ENCODE measurements around the gene SLC25A27.
A peak's percentile ranks its signal among the peaks of the same experiment; 100 is the strongest.

Gene SLC25A27, protein sequence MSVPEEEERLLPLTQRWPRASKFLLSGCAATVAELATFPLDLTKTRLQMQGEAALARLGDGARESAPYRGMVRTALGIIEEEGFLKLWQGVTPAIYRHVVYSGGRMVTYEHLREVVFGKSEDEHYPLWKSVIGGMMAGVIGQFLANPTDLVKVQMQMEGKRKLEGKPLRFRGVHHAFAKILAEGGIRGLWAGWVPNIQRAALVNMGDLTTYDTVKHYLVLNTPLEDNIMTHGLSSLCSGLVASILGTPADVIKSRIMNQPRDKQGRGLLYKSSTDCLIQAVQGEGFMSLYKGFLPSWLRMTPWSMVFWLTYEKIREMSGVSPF

DNA sequence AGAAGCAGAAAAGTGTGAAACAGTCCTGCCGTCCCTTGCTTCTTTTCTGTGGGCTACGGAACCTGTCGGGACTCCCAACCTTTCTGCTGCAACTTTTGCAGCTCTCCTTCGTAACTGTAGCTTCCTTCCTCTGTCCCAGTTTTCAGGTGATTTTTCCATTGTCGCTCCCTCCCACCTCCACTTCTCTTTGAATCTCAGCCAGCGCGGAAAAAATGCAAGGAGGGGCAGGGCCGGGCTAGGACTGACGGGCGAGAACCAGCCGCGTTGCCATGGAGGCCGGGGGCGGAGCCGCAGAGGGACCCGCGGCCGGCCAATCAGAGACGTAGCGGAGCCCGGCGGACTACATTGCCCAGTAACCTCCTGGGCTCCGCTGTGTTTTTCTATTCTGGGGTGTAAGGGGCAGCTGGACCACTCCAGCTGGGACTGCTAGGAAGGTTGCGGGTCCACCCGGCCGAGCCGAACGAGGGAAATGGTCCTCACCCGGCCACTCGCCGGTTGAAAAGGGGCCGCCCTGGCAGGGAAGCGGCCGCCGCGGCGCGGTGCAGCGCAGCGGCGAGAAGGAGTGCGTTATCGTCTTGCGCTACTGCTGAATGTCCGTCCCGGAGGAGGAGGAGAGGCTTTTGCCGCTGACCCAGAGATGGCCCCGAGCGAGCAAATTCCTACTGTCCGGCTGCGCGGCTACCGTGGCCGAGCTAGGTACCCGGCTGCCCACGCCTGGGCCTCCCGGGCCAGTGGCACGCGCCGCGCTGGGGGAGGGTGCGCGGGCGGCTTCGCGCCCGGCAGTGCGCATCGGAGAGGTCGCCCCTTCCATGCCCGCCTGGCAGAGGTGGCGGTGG lies at the start of gene SLC25A27, which contains the start of gene CYP39A1:
TSS of gene SLC25A27 (plus strand) at position 373 of the 836 bp plus-strand sequence. CDS start at position 591, 218 bp downstream.
TSS of gene CYP39A1 (minus strand) at position 216 of the 836 bp plus-strand sequence. CDS start 236 bp downstream, outside the sequence.
- H3K9ac ChIP-seq (ENCODE audit: low read depth in 1 of 2, low read length in 2 of 2) = peak within 1 kb of the TSS; percentile 63 to 78
- peaks cover 9 to 10% of the 10 kb centered on the region in 2 donors for H3K4me1 ChIP-seq (ENCODE audit: control insufficient read depth in 1 of 2, insufficient read depth in 2 of 2, low read length in 2 of 2)
- peak within 1 kb of the TSS; percentile 58 for H3K27ac ChIP-seq (ENCODE audit: low read depth, low read length)
- no peaks in the 10 kb centered on the region for H3K9me3 ChIP-seq (ENCODE audit: control insufficient read depth in 1 of 2, low read length in 2 of 2)
- no peaks in the 10 kb centered on the region for H3K36me3 ChIP-seq (ENCODE audit: control insufficient read depth in 1 of 2, insufficient read depth in 2 of 2, low read length in 2 of 2)
- H3K27me3 ChIP-seq (ENCODE audit: control insufficient read depth in 1 of 2, insufficient read depth in 2 of 2, low read length in 2 of 2) = peaks cover 4 to 7% of the 10 kb centered on the region in 2 donors
- H3K4me3 ChIP-seq (ENCODE audit: low read depth in 1 of 2, low read length in 2 of 2) = peak within 1 kb of the TSS; percentile 86 to 87

DNA sequence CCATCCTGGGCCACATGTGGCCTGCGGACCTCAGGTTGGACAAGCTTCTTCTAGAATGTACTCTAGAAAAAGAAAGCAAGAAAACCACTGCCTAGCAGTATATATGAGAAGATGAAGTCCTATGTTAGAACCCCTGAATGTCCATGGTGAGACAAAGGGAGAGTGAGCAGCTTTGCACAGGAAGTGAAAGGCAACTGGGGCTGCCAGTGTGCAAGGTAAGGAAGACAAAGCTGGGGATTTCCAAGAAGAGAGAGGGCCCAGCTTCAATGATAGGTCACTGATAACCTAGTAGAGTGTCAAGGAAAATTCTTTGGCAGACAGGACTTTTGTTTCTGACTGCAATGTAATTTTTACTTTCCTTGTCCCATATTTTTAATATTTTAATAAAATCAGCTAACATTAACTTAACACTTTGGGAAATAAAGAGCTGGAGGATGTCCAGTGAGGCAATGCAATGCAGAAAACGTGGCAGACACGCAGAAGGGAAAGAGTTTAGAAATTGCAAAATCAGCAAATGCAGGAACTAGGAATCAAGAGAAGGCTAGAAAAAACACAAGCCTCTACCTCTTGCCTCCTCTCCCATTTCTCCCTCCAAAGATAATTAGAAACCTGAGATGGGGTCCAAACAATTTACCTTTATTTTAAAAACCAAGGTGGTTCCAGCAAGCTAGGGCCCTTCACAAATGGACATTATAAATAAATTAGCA lies 47.5 kb upstream of the SLC25A27 start:
- no peaks in the 10 kb centered on the region for H3K36me3 ChIP-seq (ENCODE audit: control insufficient read depth in 1 of 2, insufficient read depth in 2 of 2, low read length in 2 of 2)
- no peak overlapping the region for H3K27ac ChIP-seq (ENCODE audit: low read depth, low read length)
- no peak overlapping the region for H3K4me3 ChIP-seq (ENCODE audit: low read depth in 1 of 2, low read length in 2 of 2)
- H3K9ac ChIP-seq (ENCODE audit: low read depth in 1 of 2, low read length in 2 of 2) = no peak overlapping the region
- H3K9me3 ChIP-seq (ENCODE audit: control insufficient read depth in 1 of 2, low read length in 2 of 2) = no peaks in the 10 kb centered on the region
- no peaks in the 10 kb centered on the region for H3K27me3 ChIP-seq (ENCODE audit: control insufficient read depth in 1 of 2, insufficient read depth in 2 of 2, low read length in 2 of 2)
- H3K4me1 ChIP-seq (ENCODE audit: control insufficient read depth in 1 of 2, insufficient read depth in 2 of 2, low read length in 2 of 2) = no peaks in the 10 kb centered on the region

DNA sequence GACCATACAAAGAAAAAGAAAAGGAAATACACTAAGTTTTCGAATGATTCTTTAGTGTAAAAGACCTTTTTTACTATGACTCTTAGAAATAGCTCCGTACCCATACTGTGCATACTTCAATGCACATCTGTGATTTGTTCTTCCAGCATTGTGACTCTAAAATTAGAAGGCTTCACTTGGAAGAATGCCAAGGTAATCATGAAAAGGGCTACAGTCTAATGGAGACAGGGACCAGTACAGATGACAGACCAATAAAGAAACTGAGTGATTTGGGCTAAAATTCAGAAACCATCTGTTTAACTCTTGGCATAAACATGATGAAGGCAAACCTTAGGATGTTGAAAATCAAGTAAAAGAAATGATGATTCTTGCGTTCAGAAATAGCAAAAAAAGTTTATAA lies 46.4 kb upstream of the SLC25A27 start:
- Histone ChIP-seq H3K4me1 (ENCODE audit: control insufficient read depth in 1 of 2, insufficient read depth in 2 of 2, low read length in 2 of 2) (no peaks in the 10 kb centered on the region), H3K36me3 (ENCODE audit: control insufficient read depth in 1 of 2, insufficient read depth in 2 of 2, low read length in 2 of 2) (no peaks in the 10 kb centered on the region), H3K27ac (ENCODE audit: low read depth, low read length) (no peak overlapping the region), H3K4me3 (ENCODE audit: low read depth in 1 of 2, low read length in 2 of 2) (no peak overlapping the region), H3K27me3 (ENCODE audit: control insufficient read depth in 1 of 2, insufficient read depth in 2 of 2, low read length in 2 of 2) (no peaks in the 10 kb centered on the region), H3K9ac (ENCODE audit: low read depth in 1 of 2, low read length in 2 of 2) (no peak overlapping the region), H3K9me3 (ENCODE audit: control insufficient read depth in 1 of 2, low read length in 2 of 2) (no peaks in the 10 kb centered on the region)

DNA sequence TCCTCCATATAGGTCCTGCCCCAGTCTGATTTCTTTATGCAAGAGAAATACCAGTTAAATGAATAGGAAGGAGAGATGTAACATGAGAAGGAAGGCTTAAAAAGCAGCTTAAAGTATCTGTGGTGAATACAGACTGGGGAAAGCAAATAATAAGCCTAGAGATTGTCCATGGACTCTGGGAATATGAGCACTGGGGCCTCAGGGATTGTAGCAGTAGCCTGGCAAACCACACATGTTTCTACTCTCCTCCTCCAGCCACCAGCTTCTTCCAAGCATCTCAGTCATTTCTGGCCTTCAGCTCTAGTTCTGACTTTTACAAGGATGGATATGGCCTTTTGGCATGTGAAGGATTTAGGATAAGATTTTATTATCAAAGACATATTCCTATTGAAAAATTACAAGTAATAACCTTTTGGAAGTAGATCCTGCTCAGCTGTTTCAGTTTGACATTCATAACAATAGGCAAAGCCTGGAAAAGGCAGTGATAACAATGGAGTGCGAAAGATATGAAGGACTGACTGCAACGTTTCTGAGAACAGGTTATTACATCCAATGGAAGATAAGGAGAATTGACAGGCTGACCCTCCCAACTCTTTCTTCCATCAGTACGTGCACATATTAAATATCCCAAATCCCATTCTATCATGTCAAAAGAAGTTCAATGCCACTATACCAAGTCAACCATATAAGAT lies 41.8 kb upstream of the SLC25A27 start:
- Histone ChIP-seq H3K27me3 (ENCODE audit: control insufficient read depth in 1 of 2, insufficient read depth in 2 of 2, low read length in 2 of 2) (no peaks in the 10 kb centered on the region), H3K4me3 (ENCODE audit: low read depth in 1 of 2, low read length in 2 of 2) (no peak overlapping the region), H3K9me3 (ENCODE audit: control insufficient read depth in 1 of 2, low read length in 2 of 2) (no peaks in the 10 kb centered on the region), H3K27ac (ENCODE audit: low read depth, low read length) (no peak overlapping the region), H3K36me3 (ENCODE audit: control insufficient read depth in 1 of 2, insufficient read depth in 2 of 2, low read length in 2 of 2) (no peaks in the 10 kb centered on the region), H3K9ac (ENCODE audit: low read depth in 1 of 2, low read length in 2 of 2) (no peak overlapping the region), H3K4me1 (ENCODE audit: control insufficient read depth in 1 of 2, insufficient read depth in 2 of 2, low read length in 2 of 2) (no peaks in the 10 kb centered on the region)

DNA sequence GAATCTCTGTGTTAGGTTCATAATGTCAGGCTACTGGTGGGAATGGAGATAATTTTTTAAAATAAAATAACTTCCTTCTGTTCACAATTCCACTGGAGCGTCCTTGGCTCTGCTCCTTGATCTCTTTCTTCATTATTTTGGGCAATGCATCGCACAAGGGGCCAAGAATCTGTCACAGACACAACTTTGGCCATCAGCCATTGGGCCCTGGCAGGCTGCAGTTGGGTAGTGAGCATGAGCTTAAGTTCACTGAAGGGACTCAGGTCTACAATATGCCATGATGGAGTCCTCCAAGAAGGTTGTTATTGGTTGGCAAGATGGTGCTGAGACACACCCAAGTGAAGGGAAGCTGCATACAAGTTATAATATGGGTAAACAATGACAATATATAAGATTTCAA lies 40.1 kb upstream of the SLC25A27 start:
- Histone ChIP-seq H3K36me3 (ENCODE audit: control insufficient read depth in 1 of 2, insufficient read depth in 2 of 2, low read length in 2 of 2) (no peaks in the 10 kb centered on the region), H3K9me3 (ENCODE audit: control insufficient read depth in 1 of 2, low read length in 2 of 2) (no peaks in the 10 kb centered on the region), H3K27ac (ENCODE audit: low read depth, low read length) (no peak overlapping the region), H3K4me3 (ENCODE audit: low read depth in 1 of 2, low read length in 2 of 2) (no peak overlapping the region), H3K9ac (ENCODE audit: low read depth in 1 of 2, low read length in 2 of 2) (no peak overlapping the region), H3K4me1 (ENCODE audit: control insufficient read depth in 1 of 2, insufficient read depth in 2 of 2, low read length in 2 of 2) (no peaks in the 10 kb centered on the region), H3K27me3 (ENCODE audit: control insufficient read depth in 1 of 2, insufficient read depth in 2 of 2, low read length in 2 of 2) (no peaks in the 10 kb centered on the region)

DNA sequence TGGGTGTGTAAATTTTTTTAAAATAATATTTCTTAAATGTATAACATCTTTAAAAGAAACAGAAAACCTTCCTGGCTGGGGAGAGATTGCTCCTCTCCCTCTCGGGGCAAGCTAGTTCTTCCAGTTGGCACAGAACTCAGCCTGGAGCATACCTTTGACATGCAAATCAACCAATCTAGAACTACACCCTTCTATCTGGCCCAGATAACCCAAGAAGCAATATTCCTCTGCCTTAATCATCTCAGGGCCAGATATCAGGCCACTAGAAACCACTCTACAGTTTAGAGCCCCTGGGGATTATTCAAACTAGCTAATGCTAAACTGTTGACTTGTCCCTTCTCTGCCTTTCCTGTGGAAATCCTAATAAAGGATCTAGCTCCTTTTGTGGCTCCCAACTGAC lies 34.0 kb upstream of the SLC25A27 start:
- no peak overlapping the region for H3K4me3 ChIP-seq (ENCODE audit: low read depth in 1 of 2, low read length in 2 of 2)
- H3K9ac ChIP-seq (ENCODE audit: low read depth in 1 of 2, low read length in 2 of 2) = no peak overlapping the region
- H3K27me3 ChIP-seq (ENCODE audit: control insufficient read depth in 1 of 2, insufficient read depth in 2 of 2, low read length in 2 of 2) = no peaks in the 10 kb centered on the region
- H3K36me3 ChIP-seq (ENCODE audit: control insufficient read depth in 1 of 2, insufficient read depth in 2 of 2, low read length in 2 of 2) = no peaks in the 10 kb centered on the region
- no peaks in the 10 kb centered on the region for H3K4me1 ChIP-seq (ENCODE audit: control insufficient read depth in 1 of 2, insufficient read depth in 2 of 2, low read length in 2 of 2)
- H3K9me3 ChIP-seq (ENCODE audit: control insufficient read depth in 1 of 2, low read length in 2 of 2) = no peaks in the 10 kb centered on the region
- H3K27ac ChIP-seq (ENCODE audit: low read depth, low read length) = no peak overlapping the region

DNA sequence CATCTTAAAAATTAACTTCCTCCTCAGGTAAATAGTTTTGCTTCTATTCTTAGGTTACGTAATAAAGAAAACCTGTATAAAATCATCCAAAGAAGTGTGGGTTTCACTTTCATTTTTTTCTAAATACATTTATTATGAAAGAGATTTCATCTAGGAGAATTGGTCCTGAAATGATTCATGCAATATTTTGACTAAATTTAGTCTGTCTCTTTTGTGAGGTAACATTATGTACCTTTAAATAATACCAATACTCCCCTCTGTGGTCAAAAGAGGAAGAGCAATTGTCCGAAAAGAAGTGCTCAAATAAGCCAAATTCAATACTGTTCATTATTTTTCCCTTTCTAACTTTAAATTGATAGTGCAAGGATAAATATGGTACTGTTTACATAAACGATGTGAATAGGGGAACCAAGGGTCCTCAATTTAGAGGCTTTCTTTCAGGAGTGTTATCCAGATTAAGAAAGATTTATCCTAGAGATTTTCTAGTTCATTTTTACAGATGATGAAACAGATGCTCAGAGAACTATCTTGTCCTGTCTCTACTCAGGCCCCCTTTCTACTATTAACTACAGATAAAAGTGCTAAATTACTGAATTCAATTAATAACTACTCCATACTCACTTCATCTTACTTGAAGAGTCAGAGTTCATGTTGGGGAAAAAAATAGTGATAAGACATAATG lies 26.4 kb upstream of the SLC25A27 start:
- no peak overlapping the region for H3K9ac ChIP-seq (ENCODE audit: low read depth in 1 of 2, low read length in 2 of 2)
- H3K27me3 ChIP-seq (ENCODE audit: control insufficient read depth in 1 of 2, insufficient read depth in 2 of 2, low read length in 2 of 2) = no peaks in the 10 kb centered on the region
- no peak overlapping the region for H3K4me3 ChIP-seq (ENCODE audit: low read depth in 1 of 2, low read length in 2 of 2)
- H3K36me3 ChIP-seq (ENCODE audit: control insufficient read depth in 1 of 2, insufficient read depth in 2 of 2, low read length in 2 of 2) = no peaks in the 10 kb centered on the region
- H3K9me3 ChIP-seq (ENCODE audit: control insufficient read depth in 1 of 2, low read length in 2 of 2) = no peaks in the 10 kb centered on the region
- H3K27ac ChIP-seq (ENCODE audit: low read depth, low read length) = no peak overlapping the region
- no peaks in the 10 kb centered on the region for H3K4me1 ChIP-seq (ENCODE audit: control insufficient read depth in 1 of 2, insufficient read depth in 2 of 2, low read length in 2 of 2)

DNA sequence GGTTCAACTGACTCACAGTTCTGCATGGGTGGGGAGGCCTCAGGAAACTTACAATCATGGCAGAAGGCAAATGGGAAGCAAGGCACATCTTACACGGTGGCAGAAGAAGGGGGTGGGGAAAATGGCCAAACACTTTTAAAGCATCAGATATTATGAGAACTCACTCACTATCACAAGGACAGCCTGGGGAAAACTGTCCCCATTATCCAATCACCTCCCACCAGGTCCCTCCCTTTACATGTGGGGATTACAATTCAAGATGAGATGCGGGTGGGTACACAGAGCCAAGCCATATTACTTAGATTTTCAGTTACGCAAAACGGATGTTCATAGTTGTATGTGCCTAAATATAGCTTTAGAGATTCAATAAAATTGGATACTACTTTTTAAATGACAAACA lies 25.8 kb upstream of the SLC25A27 start:
- H3K27me3 ChIP-seq (ENCODE audit: control insufficient read depth in 1 of 2, insufficient read depth in 2 of 2, low read length in 2 of 2) = no peaks in the 10 kb centered on the region
- H3K36me3 ChIP-seq (ENCODE audit: control insufficient read depth in 1 of 2, insufficient read depth in 2 of 2, low read length in 2 of 2) = no peaks in the 10 kb centered on the region
- H3K4me1 ChIP-seq (ENCODE audit: control insufficient read depth in 1 of 2, insufficient read depth in 2 of 2, low read length in 2 of 2) = no peaks in the 10 kb centered on the region
- no peak overlapping the region for H3K27ac ChIP-seq (ENCODE audit: low read depth, low read length)
- H3K4me3 ChIP-seq (ENCODE audit: low read depth in 1 of 2, low read length in 2 of 2) = no peak overlapping the region
- no peak overlapping the region for H3K9ac ChIP-seq (ENCODE audit: low read depth in 1 of 2, low read length in 2 of 2)
- H3K9me3 ChIP-seq (ENCODE audit: control insufficient read depth in 1 of 2, low read length in 2 of 2) = no peaks in the 10 kb centered on the region

DNA sequence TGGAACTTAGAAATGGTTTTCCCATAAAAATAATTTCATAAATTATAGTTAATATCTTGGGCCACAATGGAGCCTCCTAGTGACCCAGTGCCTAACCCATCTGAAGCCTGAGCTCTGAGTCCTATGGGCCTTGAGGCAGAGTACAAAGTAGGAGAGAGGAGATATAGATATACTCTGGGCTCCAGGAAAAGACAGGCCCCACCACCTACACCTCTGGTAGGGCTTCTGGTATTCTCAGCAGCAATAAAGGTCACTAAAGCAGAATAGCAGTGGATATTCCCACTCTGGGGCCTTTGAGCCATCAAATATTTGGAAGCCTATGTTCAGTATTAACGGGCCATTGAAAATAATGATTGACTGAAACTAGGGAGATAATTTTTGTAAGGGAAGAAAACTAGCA lies 24.3 kb upstream of the SLC25A27 start:
- H3K4me1 ChIP-seq (ENCODE audit: control insufficient read depth in 1 of 2, insufficient read depth in 2 of 2, low read length in 2 of 2) = no peaks in the 10 kb centered on the region
- no peak overlapping the region for H3K4me3 ChIP-seq (ENCODE audit: low read depth in 1 of 2, low read length in 2 of 2)
- H3K27me3 ChIP-seq (ENCODE audit: control insufficient read depth in 1 of 2, insufficient read depth in 2 of 2, low read length in 2 of 2) = no peaks in the 10 kb centered on the region
- no peak overlapping the region for H3K9ac ChIP-seq (ENCODE audit: low read depth in 1 of 2, low read length in 2 of 2)
- no peaks in the 10 kb centered on the region for H3K9me3 ChIP-seq (ENCODE audit: control insufficient read depth in 1 of 2, low read length in 2 of 2)
- no peak overlapping the region for H3K27ac ChIP-seq (ENCODE audit: low read depth, low read length)
- H3K36me3 ChIP-seq (ENCODE audit: control insufficient read depth in 1 of 2, insufficient read depth in 2 of 2, low read length in 2 of 2) = no peaks in the 10 kb centered on the region
